Panc1 (cell line): ENCODE results near the gene ARHGEF12. TPM values are rescaled to one million over a fixed set of nuclear protein-coding genes. Genes with fewer than 3 reads are reported as not detected.
A peak's percentile ranks its signal among the peaks of the same experiment; 100 is the strongest.

ENCODE experiments used
- ATAC-seq: fragments of 200-7000 bp; cut with Tn5 transposase; 2 replicates; pipeline ENCODE4 v1.9.1; 2020; ENCODE audit warnings: mild to moderate bottlenecking, moderate library complexity
- BruUV-seq: library from RNA; stranded (reverse); fragments of 400-500 nt; replicated peaks from 2 replicates; lab custom pipeline; 2021; lab: Mats Ljungman, UMichigan
- CTCF ChIA-PET: fragments of 300-600 bp; sonication (Branson Sonifier 250); formaldehyde crosslinking; loops from one replicate; lab custom pipeline; 2022; ENCODE audit warnings: antibody characterized with exemption; lab: Charles Lee
- POLR2A ChIA-PET: fragments of 300-600 bp; sonication (Branson Sonifier 250); formaldehyde crosslinking; loops from one replicate; lab custom pipeline; 2022; ENCODE audit warnings: antibody characterized with exemption; lab: Charles Lee
- DNase-seq: peaks from one replicate; pipeline ENCODE4 v3.0.0-alpha.2; 2010; ENCODE audit warnings: low read depth, low spot score
- H3K27ac ChIP-seq: 2 replicates; pipeline ENCODE4 v1.5.1; 2011; ENCODE audit warnings: mild to moderate bottlenecking, low read length, inconsistent platforms
- H3K27me3 ChIP-seq: fragments of 200-500 bp; sonication (Bioruptor generic); 2 replicates; pipeline ENCODE4 v1.6.0; 2014; ENCODE audit warnings: low read length, inconsistent platforms; ENCODE audit not compliant: control insufficient read depth, insufficient read depth
- H3K36me3 ChIP-seq: fragments of 200-500 bp; sonication (Bioruptor generic); 2 replicates; pipeline ENCODE4 v1.5.1; 2014; ENCODE audit warnings: inconsistent platforms, mild to moderate bottlenecking, low read length, moderate library complexity; ENCODE audit not compliant: control insufficient read depth, insufficient read depth
- H3K4me1 ChIP-seq: 2 replicates; pipeline ENCODE4 v1.5.1; 2011; ENCODE audit warnings: inconsistent platforms, mild to moderate bottlenecking, low read length, moderate library complexity; ENCODE audit not compliant: control insufficient read depth, insufficient read depth
- H3K4me3 ChIP-seq, 2 experiments: 2 replicates each; pipeline ENCODE4 v1.5.1; 2011 to 2012; ENCODE audit warnings: low read depth in 2 of 2, low read length in 2 of 2, mild to moderate bottlenecking in 2 of 2, inconsistent platforms in 1 of 2, moderate library complexity in 1 of 2
- H3K9me3 ChIP-seq: fragments of 200-500 bp; sonication (Bioruptor generic); 2 replicates; pipeline ENCODE4 v1.5.1; 2014; ENCODE audit warnings: low read depth, mild to moderate bottlenecking, inconsistent platforms, low read length, moderate library complexity; ENCODE audit not compliant: control insufficient read depth, insufficient read depth
- POLR2AphosphoS5 ChIP-seq: IDR thresholded peaks from 2 replicates; pipeline ENCODE4 v1.6.1; 2012; ENCODE audit warnings: mild to moderate bottlenecking, low read depth, low read length, moderate library complexity
- SIN3A ChIP-seq: IDR thresholded peaks from 2 replicates; pipeline ENCODE4 v1.6.1; 2012; ENCODE audit warnings: low read depth, mild to moderate bottlenecking, low read length, moderate library complexity, borderline replicate concordance; ENCODE audit not compliant: insufficient read depth
- TCF7L2 ChIP-seq: IDR thresholded peaks from 2 replicates; pipeline ENCODE4 v1.6.1; 2011; ENCODE audit warnings: mild to moderate bottlenecking, low read depth, low read length, inconsistent platforms
- in situ Hi-C: cut with HindIII; loops from 2 replicates; pipeline ENCODE4 v1.10.0; 2016; ENCODE audit warnings: low sequenced_read_pairs, low pct_unique_long_range_greater_than_20kb
- intact Hi-C: fragments of 100-400 bp; cut with micrococcal nuclease; formaldehyde crosslinking; loops from one replicate; pipeline ENCODE4 v1.10.0; 2022; ENCODE audit not compliant: unreplicated experiment
- total RNA-seq: library from RNA; stranded (reverse); gene quantifications from one replicate; pipeline ENCODE4 v1.2.1, GENCODE V29; 2021; ENCODE audit not compliant: unreplicated experiment
- TF ChIP-seq, protein P1 (sequence below): fragments of 450-650 bp; IDR thresholded peaks from 2 replicates; pipeline ENCODE4 v1.5.1; 2017; ENCODE audit warnings: mild to moderate bottlenecking
- TF ChIP-seq, protein P2 (sequence below), 2 experiments: IDR thresholded peaks; 2 replicates each; pipeline ENCODE4 v1.6.1; 2011 to 2012; ENCODE audit warnings: low read depth in 2 of 2, control low read depth in 1 of 2, low read length in 1 of 2, mild to moderate bottlenecking in 1 of 2, moderate library complexity in 1 of 2; ENCODE audit not compliant: insufficient read depth in 1 of 2

The ARHGEF12 gene
- total RNA-seq, 1 experiment from 2014 or later: 182 TPM

DNA sequence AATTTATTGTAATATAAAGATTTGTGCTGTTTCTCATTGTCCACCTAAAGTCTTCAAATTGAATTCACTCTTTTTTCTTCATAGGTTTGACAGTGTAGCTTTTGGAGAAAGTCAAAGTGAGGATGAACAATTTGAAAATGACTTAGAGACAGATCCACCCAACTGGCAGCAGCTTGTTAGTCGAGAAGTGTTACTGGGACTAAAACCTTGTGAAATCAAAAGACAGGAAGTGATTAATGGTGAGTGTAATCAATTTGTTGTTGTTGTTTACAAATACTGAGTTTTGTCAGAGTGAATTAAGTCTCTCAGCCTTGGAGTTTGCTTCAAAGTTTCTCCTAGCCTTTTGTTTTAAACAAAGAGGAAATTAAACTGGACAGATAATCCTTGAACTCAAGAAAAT lies 121.8 kb downstream of the ARHGEF12 start:
- TF ChIP-seq POLR2AphosphoS5 (no peak), SIN3A (no peak), TCF7L2 (no peak)
- TF ChIP-seq, protein P1, sequence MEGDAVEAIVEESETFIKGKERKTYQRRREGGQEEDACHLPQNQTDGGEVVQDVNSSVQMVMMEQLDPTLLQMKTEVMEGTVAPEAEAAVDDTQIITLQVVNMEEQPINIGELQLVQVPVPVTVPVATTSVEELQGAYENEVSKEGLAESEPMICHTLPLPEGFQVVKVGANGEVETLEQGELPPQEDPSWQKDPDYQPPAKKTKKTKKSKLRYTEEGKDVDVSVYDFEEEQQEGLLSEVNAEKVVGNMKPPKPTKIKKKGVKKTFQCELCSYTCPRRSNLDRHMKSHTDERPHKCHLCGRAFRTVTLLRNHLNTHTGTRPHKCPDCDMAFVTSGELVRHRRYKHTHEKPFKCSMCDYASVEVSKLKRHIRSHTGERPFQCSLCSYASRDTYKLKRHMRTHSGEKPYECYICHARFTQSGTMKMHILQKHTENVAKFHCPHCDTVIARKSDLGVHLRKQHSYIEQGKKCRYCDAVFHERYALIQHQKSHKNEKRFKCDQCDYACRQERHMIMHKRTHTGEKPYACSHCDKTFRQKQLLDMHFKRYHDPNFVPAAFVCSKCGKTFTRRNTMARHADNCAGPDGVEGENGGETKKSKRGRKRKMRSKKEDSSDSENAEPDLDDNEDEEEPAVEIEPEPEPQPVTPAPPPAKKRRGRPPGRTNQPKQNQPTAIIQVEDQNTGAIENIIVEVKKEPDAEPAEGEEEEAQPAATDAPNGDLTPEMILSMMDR: no peak
- H3K4me3 ChIP-seq: no peak overlapping the region
- ATAC-seq (no peak), DNase-seq (peak; percentile 20)
- BruUV-seq: no TSS peak
- POLR2A ChIA-PET: no interaction called here
- H3K9me3 ChIP-seq: no peaks in the 10 kb centered on the region
- H3K27me3 ChIP-seq: no peaks in the 10 kb centered on the region
- H3K36me3 ChIP-seq: peaks cover 77% of the 10 kb centered on the region
- no peak overlapping the region for H3K27ac ChIP-seq
- intact Hi-C loops: no loop called here
- no peaks in the 10 kb centered on the region for H3K4me1 ChIP-seq
- in situ Hi-C loops: no loop called here
- CTCF ChIA-PET: no interaction called here

DNA sequence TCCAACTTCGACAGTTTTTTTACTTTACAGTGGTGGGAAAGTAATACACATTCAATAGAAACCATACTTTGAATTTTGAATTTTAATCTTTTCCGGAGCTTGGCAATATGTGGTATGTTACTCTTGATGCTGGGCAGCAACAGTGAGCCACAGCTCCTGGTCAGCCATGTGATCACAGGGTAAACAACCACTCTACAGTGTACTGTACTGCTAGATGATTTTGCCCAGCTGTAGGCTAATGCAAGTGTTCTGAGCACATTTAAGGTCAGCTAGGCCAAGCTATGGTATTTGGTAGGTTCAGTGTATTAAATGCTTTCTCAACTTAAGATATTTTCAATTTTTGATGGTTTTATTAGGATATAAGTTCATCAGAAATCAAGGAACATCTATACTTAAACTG lies 126.6 kb downstream of the ARHGEF12 start:
- BruUV-seq: no TSS peak
- ATAC-seq (no peak), DNase-seq (no peak)
- Histone ChIP-seq H3K4me3 (no peak overlapping the region), H3K9me3 (no peaks in the 10 kb centered on the region), H3K36me3 (peaks cover 57% of the 10 kb centered on the region), H3K4me1 (no peaks in the 10 kb centered on the region), H3K27me3 (no peaks in the 10 kb centered on the region), H3K27ac (no peak overlapping the region)
- in situ Hi-C loops: no loop called here
- TF ChIP-seq POLR2AphosphoS5: no peak
- TF ChIP-seq, protein P2, sequence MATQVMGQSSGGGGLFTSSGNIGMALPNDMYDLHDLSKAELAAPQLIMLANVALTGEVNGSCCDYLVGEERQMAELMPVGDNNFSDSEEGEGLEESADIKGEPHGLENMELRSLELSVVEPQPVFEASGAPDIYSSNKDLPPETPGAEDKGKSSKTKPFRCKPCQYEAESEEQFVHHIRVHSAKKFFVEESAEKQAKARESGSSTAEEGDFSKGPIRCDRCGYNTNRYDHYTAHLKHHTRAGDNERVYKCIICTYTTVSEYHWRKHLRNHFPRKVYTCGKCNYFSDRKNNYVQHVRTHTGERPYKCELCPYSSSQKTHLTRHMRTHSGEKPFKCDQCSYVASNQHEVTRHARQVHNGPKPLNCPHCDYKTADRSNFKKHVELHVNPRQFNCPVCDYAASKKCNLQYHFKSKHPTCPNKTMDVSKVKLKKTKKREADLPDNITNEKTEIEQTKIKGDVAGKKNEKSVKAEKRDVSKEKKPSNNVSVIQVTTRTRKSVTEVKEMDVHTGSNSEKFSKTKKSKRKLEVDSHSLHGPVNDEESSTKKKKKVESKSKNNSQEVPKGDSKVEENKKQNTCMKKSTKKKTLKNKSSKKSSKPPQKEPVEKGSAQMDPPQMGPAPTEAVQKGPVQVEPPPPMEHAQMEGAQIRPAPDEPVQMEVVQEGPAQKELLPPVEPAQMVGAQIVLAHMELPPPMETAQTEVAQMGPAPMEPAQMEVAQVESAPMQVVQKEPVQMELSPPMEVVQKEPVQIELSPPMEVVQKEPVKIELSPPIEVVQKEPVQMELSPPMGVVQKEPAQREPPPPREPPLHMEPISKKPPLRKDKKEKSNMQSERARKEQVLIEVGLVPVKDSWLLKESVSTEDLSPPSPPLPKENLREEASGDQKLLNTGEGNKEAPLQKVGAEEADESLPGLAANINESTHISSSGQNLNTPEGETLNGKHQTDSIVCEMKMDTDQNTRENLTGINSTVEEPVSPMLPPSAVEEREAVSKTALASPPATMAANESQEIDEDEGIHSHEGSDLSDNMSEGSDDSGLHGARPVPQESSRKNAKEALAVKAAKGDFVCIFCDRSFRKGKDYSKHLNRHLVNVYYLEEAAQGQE (IDR thresholded peaks at IDR 0.05; ENCODE audit: insufficient read depth in 1 of 2, low read depth in 2 of 2, low read length in 1 of 2): no peak
- TF ChIP-seq TCF7L2: no peak
- TF ChIP-seq SIN3A: no peak
- intact Hi-C loops: no loop called here
- CTCF ChIA-PET: no interaction called here
- POLR2A ChIA-PET: no interaction called here

- intact Hi-C loops (no loop called here), in situ Hi-C loops (no loop called here)
- Histone ChIP-seq H3K27me3 (no peaks in the 10 kb centered on the region), H3K36me3 (peaks cover 54% of the 10 kb centered on the region), H3K9me3 (no peaks in the 10 kb centered on the region), H3K4me3 (no peak overlapping the region), H3K27ac (no peak overlapping the region), H3K4me1 (no peaks in the 10 kb centered on the region)
- no TSS peak for BruUV-seq
- TF ChIP-seq TCF7L2: no peak
- ATAC-seq (no peak), DNase-seq (no peak)
- POLR2A ChIA-PET: no interaction called here
- CTCF ChIA-PET: no interaction called here
Observed at GRCh38 chr11:120465921-120466534, 129.8 kb downstream of the ARHGEF12 start.
